ENCODE data around the gene STAG1.

DNA sequence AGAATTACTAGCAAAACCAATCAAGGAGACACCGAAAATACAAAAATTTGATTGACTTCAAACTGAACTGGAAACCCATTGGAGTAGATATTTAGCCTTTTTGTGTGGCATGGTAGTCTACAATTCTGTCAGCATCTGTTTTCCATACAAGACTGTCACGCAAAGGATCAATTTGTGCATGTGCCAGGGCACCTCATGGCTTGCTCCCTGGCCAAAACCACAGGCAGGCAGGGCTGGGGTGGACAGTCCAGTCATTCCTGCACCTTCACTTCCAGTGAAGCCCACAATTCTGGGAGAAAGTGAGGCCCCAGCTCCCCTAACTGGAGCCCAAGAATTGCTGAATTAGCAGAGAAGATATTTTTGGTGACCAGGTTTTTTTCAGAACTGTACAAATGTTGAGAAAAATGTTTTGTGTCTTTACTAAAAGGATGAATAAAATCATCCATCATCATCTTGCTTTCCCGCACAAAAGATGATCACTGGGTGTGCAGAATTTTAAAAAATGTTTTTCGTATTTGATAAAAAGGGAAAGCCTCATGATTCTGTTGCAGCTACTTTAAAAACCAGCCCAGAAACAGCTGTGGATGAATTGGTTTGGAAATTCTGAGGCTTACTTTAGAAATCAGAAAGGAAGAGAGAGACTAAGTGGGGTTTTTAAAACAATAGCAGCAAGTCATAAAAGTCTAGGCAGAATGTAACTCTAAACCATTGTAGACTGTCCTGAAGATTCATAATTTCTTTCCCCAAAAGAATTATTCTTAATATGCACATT, 415.7 kb downstream of the STAG1 start:
- TF ChIP-seq POLR2AphosphoS5 (IDR thresholded peaks at IDR 0.05; ENCODE audit: low read depth, low read length) (no peak), POLR2A (IDR thresholded peaks at IDR 0.05; ENCODE audit: low read depth, low read length) (no peak)

All from GM12891 (cell line).